Measurements from ENCODE around the gene LTBP4.
A peak's percentile ranks its signal among the peaks of the same experiment; 100 is the strongest.

Gene LTBP4

DNA sequence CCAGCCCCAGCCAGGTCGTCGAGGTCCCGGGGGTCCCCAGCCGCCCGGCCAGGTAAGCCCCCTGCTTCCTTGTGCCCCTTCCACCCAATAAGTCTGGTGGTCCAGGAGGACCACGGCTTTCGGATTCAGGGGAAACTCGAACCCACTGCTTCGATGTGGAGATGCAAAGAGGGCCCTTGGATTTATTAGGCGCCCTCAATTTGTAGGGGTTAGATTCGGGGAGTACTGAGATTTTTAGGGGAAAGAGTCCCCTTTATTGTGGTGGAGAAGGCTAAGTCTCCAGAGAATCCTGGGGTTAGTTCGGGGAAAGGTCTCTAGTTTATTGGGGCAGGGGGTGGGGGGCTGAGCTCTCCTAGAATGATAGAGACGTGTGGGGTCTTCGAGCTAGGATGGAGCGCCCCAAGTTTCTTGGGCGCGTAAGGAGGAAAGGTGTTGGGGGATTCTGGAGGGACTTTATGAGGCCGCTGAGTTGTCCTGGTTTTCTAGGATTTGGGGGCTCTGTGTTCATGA lies 3.8 kb upstream of the LTBP4 start:
- DNase-seq = no peak

DNA sequence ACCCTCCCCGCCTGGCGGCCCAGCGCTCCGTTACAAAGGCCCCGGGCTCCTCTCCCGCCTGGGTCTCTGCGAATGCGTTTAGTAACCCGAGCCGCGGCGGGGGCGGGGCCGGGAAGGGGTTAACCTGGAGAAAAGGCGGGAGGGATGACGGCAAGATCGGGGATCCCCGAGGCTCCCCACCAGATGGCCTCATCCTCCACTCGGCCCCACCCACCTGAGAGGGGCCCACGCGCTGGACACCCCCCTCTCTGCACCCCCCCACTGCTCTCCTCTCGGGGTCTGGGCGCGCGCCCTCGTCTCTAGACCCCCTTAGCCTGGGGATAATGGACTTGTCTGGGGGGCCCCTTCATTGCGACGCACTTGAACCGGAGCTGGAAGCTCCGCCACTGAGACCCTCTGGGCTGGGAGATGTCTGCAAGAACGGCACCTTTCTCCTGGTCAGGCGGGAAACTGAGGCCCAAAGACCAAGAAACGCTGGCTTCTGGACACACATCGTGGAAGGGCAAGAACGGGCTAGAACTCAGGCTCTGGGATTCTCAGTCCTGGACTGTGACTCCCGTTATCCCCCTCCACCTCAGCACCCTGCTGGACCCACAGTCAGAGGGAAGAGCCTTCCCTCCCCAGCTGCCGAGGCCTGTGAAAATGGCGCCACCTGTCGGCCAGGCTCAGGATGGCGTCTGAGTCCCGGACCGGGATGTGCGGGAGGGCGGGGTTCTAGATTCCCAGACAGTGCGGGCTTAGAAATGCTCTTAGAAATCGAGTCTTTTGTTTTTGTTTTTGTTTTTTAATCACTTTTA lies 2.9 kb upstream of the LTBP4 start:
- DNase-seq = peak; percentile 75

DNA sequence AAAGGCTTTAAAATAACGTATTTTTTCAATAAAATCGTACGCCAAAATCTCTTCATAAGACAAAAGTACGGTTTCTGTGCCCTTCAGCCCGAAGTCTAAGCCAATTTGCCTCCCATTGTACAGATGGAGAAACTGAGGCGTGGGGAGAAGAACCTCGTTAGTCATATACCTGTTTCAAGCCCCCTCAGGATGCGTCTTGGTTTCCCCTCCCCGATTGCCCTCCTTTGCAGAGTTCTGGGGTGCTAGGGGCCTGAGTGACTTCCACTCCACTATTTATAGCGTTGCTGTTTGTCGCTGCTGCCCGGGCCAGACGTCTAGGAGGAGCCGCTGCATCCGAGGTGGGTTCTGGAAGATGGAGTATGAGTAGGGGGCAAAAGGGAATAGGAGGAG lies 2.3 kb upstream of the LTBP4 start:
- DNase-seq = no peak

DNA sequence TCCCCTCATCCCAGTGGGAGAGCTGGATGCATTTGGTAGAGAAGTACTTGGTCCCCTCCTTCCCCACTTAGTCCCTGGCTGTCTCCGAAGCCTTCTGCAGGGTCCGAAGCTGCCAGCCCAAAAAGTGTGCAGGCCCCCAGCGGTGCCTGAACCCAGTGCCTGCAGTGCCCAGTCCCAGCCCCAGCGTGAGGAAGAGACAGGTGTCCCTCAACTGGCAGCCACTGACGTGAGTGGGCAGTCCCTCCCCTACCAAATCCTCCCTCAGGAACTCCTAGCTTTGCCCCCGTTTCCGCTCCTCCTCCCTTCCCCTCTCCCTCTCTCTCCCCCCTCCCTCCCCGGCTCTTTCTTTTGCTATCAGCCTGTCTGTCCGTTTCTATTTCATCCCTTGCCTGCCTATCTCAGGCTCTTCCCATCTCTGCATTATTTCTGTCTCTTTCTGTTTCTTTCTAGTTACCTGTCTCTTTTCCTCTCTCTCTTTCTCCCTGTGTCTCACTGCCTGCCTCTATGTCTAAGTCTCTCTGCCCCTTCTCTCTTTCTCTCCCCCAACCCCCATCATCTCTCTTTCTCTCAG lies 1.8 kb upstream of the LTBP4 start:
- DNase-seq = no peak

DNA sequence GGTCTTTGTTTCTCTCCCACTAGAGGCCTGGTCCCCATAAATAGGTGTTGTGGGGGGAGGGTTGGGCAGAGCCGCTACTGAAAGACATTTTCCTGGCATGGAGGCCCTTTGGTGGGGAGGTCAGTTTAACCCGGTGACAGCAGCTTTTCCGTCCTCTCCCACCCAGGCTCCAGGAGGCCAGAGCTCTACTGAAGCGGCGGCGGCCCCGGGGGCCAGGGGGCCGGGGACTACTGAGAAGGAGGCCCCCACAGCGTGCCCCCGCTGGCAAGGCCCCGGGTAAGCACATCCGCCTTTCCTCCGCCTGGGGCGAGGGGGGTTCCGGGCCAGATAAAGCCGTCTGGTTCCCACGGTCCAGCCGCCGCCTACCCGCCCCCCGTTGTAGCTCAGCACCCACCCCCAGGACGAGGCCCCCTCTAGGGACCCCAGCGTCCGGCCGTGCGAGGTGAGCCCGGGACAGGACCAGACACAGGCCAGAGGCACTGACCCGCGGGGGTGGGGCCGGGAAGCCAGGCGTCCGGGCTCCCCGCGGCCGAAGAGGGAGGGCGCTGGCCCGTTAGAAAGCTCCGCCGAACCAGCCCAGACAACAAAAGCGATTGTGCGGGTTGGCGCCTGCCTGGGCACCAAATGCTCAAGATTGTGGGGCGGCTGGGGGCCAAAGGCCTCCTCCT lies 1.1 kb upstream of the LTBP4 start:
- no peak for DNase-seq

DNA sequence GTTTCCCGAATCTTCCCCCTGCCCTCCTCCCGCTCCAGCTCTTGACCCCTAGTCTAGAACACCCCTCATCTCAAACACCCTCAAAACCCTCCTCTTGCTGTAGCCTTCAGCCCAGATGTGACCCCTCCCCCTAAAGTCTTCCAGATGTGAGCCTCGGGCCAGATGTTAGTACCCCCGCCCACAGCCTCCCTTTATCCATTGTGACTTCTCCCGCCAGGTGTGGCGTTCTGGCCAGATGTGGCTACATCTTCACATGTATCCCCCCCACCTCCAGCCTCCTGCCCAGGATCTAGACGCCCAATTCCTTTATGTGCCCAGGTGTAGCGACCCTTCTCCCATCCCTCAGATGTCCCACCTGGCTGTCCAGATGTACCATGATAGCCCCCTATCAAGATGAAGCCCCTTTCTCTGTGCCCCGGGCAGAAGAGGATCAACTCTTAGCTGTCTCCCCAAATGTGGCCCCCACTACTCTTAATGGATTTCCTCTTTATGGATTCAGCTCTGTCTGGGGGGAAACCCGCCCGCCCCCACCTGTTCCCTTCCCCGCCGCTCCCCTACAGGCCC lies 517 bp upstream of the LTBP4 start:
- DNase-seq = no peak

DNA sequence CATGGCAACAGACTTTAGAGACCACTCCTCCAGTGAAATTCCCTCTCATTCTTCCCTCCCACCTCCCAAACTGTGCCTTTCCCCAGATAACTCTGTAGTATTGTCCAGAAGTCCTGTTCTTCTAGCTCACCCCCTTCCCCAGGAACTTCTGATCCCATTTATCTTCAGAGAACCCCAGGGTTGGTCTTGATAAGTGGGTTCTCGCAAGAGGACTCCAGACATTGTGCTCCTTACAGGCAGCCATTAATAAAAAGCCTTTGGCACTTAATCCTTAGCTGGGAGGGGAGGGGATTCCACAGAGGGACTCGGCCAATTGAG lies 1.9 kb downstream of the LTBP4 start:
- no peak for DNase-seq

DNA sequence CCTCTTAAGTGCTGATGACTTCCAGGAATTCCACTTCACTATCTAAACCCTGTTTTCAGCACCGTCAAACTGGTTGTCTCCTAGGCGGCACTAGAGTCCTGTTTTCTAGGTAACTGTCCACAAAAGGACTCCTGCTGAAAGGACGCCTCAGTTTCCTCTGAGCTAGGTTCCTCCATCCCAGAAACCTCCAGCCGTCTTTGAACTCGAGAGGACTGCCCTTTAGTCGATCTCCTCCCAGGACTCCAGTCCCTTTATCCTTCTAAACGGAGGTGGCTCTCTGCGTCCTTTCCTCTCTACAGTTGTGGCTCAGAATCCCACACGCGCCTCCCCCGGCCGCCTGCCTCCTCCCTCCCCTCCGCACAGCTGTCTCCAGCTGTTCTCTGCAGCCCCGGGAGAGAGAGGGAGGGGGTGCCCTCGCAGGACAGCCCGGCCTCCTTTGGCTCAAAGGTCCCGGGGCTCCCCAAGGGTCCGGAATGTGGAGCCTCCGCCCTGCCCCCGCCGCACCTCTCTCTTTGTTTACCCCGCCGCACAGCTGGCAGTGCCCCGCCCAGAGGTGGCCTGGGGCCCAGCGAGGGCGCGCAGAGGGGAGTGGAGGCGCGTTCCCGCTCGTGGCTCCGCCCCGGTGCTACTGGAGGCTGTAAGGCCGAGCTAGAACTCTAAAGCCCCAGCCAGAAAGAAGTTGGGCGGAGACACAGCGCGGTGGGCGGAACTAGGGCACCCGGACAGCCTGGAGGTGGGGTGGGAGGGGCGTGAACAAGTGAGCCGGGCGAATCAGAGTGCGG lies 2.4 kb downstream of the LTBP4 start:
- peak; percentile 99 for DNase-seq

DNA sequence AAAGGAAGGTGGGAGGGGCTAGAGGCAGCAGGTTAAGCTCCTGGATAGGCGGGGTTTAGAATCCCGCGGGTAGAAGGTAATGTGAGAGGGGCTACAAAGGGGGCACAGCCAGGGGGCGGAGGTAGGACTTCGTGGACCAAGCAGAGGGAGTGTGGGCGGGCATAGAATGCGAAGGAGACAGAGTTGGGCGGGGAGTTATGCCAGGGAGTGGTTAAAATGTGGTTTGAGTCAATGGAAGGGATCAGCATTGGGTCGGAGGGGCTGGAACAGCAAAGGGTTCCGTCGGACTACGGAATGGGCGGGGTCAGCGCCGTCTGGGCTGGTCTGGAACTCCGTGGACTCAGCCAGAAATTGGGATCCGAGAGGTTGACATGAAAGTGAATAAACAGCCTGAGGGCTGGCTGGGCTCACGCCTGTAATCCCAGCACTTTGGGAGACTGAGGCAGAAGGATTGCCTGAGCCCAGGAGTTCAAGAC lies 3.0 kb downstream of the LTBP4 start:
- no peak for DNase-seq

DNA sequence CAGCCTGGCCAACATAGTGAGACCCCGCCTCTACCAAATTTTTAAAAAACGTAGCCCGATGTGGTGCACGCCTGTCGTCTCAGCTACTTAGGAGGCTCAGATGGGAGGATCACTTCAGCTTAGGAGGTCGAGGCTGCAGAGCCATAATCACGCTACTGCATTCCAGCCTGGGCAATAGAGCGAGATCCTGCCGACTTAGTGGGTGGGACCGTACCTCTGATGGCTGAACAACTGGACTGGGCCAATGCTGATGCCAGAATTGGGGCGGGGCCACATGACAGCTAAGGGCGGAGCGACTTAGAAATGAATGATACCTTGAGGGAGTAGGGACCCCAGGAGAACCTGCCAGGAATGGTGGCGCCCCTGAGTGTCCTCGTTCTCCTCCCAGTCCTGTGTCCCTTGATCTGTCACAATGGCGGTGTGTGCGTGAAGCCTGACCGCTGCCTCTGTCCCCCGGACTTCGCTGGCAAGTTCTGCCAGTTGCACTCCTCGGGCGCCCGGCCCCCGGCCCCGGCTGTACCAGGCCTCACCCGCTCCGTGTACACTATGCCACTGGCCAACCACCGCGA lies 3.6 kb downstream of the LTBP4 start:
- DNase-seq = no peak

DNA sequence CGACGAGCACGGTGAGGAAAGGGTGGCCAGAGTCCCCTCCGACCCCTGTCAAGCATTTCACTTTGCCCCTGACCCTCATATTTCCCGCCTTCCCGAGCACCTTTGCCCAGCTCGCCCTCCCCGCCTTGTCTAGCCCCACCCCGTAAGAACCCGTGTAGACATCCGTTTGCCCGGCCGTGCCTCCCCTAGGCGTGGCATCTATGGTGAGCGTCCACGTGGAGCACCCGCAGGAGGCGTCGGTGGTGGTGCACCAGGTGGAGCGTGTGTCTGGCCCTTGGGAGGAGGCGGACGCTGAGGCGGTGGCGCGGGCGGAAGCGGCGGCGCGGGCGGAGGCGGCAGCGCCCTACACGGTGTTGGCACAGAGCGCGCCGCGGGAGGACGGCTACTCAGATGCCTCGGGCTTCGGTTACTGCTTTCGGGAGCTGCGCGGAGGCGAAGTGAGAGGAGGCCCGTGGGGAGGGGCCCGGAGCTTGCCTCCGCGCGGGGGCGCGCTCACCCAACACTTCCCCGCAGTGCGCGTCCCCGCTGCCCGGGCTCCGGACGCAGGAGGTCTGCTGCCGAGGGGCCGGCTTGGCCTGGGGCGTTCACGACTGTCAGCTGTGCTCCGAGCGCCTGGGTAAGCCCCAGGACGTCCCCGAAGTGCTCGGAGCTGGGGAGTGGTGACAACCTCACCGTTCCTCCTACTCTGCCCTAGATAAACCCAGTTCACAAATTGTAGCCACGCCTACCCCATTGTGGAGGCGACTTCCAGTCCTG lies 4.2 kb downstream of the LTBP4 start:
- peak; percentile 80 for DNase-seq

DNA sequence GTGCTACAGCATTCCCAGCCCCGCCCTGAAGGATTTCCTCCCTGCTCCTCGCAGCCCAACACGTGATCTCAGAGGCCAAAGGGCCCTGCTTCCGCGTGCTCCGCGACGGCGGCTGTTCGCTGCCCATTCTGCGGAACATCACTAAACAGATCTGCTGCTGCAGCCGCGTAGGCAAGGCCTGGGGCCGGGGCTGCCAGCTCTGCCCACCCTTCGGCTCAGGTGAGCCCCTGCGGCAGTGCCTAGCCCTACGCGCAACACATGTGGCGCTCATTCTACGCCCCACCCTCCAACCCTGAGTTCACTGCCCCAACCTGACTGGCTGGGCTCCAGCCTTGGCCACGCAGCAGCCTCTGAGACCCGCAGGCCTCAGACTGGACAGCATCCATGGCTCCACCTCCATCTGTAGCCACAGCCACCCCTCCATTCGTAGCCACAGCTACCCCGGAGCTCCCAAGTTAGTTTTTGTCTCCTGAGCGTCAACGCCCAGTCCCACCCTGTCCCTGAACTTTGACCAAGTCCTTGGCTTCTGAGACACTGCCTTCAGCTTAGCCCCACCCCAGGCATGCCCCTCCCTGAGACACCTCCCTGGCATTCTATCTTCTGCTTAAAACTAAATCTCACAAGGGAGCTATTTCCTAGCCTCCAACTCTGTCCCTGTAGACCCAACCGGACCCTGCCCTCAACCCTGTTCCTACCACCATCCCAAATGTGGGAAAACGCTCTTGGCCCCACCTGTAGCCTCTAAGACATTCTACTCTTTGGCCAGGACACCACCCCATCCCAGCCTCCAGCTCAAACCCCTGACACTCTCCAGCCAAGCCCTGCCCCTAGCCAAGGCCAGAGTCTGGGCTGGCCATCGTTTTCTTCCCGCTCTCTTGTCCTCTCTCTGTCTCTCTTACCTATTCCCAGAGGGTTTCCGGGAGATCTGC lies 6.4 kb downstream of the LTBP4 start:
- DNase-seq = no peak

DNA sequence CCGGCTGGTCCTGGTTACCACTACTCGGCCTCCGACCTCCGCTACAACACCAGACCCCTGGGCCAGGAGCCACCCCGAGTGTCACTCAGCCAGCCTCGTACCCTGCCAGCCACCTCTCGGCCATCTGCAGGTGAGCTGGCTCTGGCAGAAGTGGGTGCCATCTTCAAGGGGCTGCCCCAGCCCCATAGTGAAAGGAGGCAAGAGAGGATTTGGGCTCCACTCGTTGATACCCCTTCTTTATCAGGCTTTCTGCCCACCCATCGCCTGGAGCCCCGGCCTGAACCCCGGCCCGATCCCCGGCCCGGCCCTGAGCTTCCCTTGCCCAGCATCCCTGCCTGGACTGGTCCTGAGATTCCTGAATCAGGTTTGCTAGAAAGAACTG lies 7.1 kb downstream of the LTBP4 start:
- DNase-seq = no peak

DNA sequence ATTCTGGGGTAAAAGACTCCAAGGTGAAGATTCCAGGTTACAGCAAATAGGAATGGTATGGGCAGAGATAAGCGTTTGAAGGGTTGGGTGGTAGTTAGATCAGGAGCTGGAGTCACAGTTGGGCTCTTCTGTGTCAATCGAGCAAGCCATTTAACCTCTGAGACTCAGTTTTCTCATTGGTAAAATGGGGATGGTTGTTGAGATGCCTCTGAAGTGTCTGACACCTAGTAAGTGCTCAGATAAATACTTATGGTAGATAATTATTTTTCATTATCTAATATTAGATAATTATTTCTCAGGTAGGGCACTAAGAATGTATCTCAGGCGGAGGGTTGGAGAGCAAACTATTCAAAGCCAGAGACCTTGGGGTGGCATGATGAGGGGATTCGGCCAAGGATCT lies 7.8 kb downstream of the LTBP4 start:
- DNase-seq = no peak

DNA sequence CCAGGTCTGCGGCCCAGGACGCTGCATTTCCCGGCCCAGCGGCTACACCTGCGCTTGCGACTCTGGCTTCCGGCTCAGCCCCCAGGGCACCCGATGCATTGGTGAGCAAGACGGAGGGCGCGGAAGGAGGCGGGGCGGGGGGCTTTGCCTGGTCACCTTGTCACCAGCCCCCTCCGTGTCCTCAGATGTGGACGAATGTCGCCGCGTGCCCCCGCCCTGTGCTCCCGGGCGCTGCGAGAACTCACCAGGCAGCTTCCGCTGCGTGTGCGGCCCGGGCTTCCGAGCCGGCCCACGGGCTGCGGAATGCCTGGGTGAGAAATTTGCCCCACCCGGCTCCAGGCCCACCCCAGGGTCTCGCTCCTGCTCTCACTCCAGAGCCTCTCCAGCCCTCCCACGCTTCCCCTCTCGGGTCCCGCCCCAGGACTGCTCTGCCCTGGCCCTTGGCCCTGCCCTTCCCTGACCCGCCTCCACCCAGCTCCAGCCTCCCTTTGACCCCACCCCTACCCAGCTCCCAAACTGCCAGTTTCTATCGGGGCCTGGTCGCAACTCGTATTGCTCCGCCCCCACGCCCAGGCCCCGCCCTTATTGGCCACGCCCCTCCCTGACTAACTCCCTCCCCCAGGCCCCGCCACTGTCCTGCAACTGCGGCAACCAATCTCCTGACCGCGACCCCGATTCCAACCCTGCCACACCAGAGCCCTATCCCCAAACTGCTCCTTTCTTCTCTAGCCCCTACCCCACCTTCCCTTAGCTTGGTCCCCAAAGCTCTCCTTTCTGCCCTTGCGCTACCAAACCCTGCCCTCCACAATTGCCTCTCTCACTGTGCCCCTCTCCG lies 8.6 kb downstream of the LTBP4 start:
- DNase-seq = peak; percentile 94

DNA sequence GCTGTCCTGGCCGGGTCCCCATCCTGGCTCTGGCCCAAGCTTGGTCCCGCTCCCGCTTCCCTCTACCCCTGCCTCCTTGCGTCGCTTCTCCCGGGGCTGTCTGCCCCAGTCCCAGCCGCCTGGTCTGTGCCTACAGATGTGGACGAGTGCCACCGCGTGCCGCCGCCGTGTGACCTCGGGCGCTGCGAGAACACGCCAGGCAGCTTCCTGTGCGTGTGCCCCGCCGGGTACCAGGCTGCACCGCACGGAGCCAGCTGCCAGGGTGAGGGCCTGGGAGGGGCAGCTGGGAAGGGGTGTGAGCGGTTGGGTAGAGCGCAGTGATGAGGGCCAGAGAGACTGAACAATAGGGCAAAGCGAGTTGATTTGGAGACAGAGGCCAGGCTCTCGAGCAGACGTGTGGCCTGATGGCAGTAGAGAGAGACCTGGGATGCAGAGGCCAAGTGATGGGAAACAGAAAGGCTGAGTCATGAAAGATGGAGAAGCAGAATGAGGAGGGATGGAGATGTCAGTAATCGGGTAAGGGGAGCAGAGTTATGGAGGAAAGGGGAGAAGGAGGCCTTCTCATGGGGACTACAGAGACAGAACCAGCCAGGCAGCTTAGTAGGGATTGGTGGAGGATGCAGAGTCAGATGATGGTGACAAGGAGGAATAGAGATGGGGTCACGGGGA lies 9.4 kb downstream of the LTBP4 start:
- DNase-seq = peak; percentile 37

DNA sequence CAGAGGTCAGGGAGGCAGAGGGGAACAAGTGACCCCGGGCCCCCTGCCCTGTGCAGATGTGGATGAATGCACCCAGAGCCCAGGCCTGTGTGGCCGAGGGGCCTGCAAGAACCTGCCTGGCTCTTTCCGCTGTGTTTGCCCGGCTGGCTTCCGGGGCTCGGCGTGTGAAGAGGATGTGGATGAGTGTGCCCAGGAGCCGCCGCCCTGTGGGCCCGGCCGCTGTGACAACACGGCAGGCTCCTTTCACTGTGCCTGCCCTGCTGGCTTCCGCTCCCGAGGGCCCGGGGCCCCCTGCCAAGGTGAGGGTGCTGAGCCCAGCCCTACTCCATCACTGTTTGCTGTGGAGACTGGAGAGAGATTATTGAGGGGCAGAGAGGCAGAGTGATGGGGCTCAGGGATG lies 9.9 kb downstream of the LTBP4 start:
- DNase-seq = no peak

DNA sequence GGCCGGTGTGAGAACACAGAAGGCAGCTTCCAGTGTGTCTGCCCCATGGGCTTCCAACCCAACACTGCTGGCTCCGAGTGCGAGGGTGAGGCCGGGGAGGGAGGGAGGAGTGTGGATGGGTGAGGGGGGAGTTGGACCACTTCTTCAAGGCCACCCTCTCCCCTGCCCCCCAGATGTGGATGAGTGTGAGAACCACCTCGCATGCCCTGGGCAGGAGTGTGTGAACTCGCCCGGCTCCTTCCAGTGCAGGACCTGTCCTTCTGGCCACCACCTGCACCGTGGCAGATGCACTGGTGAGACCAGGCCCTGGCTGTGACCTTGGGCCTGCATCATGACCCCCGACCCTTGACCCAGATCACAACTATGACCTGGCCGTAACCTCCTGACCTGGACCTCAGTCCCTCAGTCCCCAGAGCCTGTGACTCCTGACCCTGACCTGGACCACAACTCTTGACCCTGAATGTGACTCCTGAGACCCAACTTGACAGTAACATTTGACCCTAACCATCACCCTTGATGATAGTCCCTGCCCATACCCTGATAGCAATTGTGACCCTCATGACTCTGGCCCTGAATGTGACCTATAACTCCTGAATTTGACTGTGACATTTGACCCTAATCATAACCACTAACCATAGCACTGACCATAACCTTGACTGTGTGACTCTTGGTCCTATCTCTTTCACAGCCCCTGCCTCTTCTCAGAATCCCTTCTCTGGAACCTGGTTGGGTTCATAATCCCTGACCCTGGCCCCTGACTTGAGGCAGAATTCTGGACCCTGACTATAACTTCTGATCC lies 10.9 kb downstream of the LTBP4 start:
- DNase-seq = no peak
